Coronary artery (tissue), 2 donors: ENCODE measurements around the gene NXN.

ENCODE experiments used
- DNase-seq: peaks from one replicate; pipeline ENCODE4 v3.0.0-alpha.2; 2017; ENCODE audit warnings: low spot score
- H3K27ac ChIP-seq, 2 donors: fragments of 200-600 bp; sonication (generic); one replicate each; pipeline ENCODE4 v1.5.1; 2016 to 2019
- H3K4me3 ChIP-seq: fragments of 200-600 bp; sonication (generic); 2 replicates; pipeline ENCODE4 v1.5.1; 2016; ENCODE audit warnings: mild to moderate bottlenecking, moderate library complexity
- CTCF ChIP-seq: fragments of 200-600 bp; sonication (generic); IDR thresholded peaks from one replicate; pipeline ENCODE4 v1.5.1; 2019; ENCODE audit warnings: antibody characterized with exemption

NXN gene

GRCh38 chr17:979539-980405 lies at the start of gene NXN:
NXN (minus strand) TSS chr17:979776.
- peak; percentile 89 for DNase-seq
- no peak for TF ChIP-seq CTCF
- peak within 1 kb of the TSS; percentile 93 for H3K4me3 ChIP-seq
- peak within 1 kb of the TSS; percentile 61 to 94 for H3K27ac ChIP-seq

- no peak for DNase-seq
- TF ChIP-seq CTCF: no peak
- no peak overlapping the region for H3K4me3 ChIP-seq
- H3K27ac ChIP-seq: peak overlapping the region; percentile 40 to 68
Observed at GRCh38 chr17:1027044-1027443, 47.5 kb upstream of the NXN start.

- peak overlapping the region; percentile 40 to 68 for H3K27ac ChIP-seq
- TF ChIP-seq CTCF: no peak
- no peak for DNase-seq
Observed at GRCh38 chr17:1026599-1026975, 47.0 kb upstream of the NXN start.

GRCh38 chr17:1025733-1026598 lies 46.4 kb upstream of the NXN start:
- peak overlapping the region; percentile 40 to 68 for H3K27ac ChIP-seq

More at GRCh38 chr17:1026599-1026975, 47.0 kb upstream of the NXN start:
- H3K4me3 ChIP-seq: no peak overlapping the region

DNA sequence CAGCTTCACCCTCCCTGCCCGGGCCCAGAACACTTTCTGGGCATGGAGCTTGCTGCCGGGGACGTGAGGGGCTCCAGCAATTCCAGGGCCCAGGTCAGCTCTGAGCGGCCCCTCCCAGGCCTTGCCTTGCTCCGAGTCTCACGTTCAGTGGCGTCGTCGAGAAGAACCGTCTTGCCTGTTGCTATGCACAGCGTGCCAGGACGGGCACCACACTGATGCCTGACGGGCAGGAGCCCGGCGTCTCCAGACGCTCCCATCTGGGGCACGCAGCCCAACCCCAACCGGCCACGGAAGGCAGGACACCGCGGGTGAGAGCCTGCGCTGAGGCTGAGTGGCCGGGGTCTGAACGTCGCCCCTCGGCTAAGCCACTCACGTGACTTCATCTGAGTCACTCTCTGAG lies 44.5 kb upstream of the NXN start:
- no peak for DNase-seq
- Histone ChIP-seq H3K27ac (peak overlapping the region; percentile 7 to 86), H3K4me3 (no peak overlapping the region)
- no peak for TF ChIP-seq CTCF

More at GRCh38 chr17:1025733-1026598, 46.4 kb upstream of the NXN start:
- DNase-seq: no peak
- no peak for TF ChIP-seq CTCF
- no peak overlapping the region for H3K4me3 ChIP-seq

DNA sequence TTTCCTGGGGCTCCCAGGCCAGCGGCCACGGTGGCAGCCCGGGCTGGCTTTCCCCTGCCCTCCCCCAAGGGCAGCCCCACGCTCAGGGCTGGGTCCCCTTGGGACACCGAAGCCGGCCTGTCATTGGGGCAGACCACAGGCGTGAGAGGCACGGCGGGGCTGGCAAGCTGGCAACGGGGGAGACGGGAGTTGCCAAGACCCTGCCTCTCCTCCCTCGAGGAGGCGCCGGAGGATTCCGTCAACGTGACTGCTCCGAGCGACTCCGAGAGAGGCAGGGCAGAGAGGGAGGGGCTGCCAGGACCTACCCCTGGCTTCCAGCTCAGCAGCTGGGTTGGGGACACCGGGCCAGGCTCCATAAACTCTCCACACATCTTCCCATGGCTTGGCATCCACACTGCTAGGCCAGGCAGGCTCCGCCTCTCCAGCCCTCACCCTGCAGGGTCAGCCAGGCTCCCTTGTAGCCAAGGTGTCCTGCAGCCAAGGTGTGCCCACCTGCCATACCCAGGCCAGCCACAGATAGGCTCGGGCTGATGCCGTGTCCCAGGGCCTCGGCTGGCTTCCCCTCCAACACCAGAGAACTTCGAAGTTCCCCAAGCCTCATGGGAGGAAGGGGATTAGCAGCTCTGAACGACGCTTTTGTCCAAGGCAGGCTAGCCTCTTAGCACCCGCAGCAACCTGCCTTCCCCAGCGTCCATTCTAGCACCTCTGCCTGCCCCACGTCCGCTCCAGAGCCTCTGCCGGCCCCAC lies 42.9 kb upstream of the NXN start:
- Histone ChIP-seq H3K27ac (peak overlapping the region; percentile 86 to 98), H3K4me3 (peak overlapping the region; percentile 50)
- DNase-seq: peak; percentile 95
- TF ChIP-seq CTCF: no peak
